Renal cortex interstitium (tissue), 11 donors: ENCODE data around the gene BRF1. TPM values are rescaled to one million over a fixed set of nuclear protein-coding genes. Genes with fewer than 3 reads are reported as not detected.
"Not testable (repeated sequence)": the region's sequence is repeated elsewhere in the genome, so short reads cannot be mapped to it uniquely, and the experiment has no call there.

ENCODE experiments used
- DNase-seq, 11 donors: peaks; one replicate each; pipeline ENCODE4 v3.0.0-alpha.2; 2013; ENCODE audit warnings: low read depth in 9 of 11, low spot score in 4 of 11; ENCODE audit errors: extremely low read depth in 1 of 11
- polyA plus RNA-seq, 3 donors: library from polyadenylated mRNA; unstranded; fragments of 120-200 nt; gene quantifications; one replicate each; pipeline ENCODE4 v1.2.1, GENCODE V29; 2013; ENCODE audit not compliant: insufficient read length in 3 of 3

Gene BRF1
- polyA plus RNA-seq, 3 donors = 24.8 to 40.0 (median 36.0) TPM

- DNase-seq = not testable (repeated sequence)
These were observed 23.4 kb downstream of the BRF1 start for GRCh38 chr14:105277448-105277847.

- no peak for DNase-seq
These were observed 25.4 kb downstream of the BRF1 start for GRCh38 chr14:105275267-105275946.

GRCh38 chr14:105274637-105275036, 26.2 kb downstream of the BRF1 start:
- no peak for DNase-seq

- DNase-seq = peak in 1 of 11 donors; percentile 12
These were observed 27.7 kb downstream of the BRF1 start for GRCh38 chr14:105273062-105273461.

- no peak for DNase-seq
These were observed 28.2 kb downstream of the BRF1 start for GRCh38 chr14:105272623-105273022.

- DNase-seq = no peak
These were observed 29.4 kb downstream of the BRF1 start for GRCh38 chr14:105271224-105271890.

GRCh38 chr14:105269405-105269804, 31.4 kb downstream of the BRF1 start:
- no peak for DNase-seq

- no peak for DNase-seq
These were observed 32.0 kb downstream of the BRF1 start for GRCh38 chr14:105268736-105269354.

- no peak for DNase-seq
These were observed 32.8 kb downstream of the BRF1 start for GRCh38 chr14:105267820-105268548.

GRCh38 chr14:105261781-105262180, 39.0 kb downstream of the BRF1 start:
- DNase-seq = no peak

- DNase-seq = no peak
These were observed 39.8 kb downstream of the BRF1 start for GRCh38 chr14:105260959-105261358.

GRCh38 chr14:105258846-105259245, 42.0 kb downstream of the BRF1 start:
- no peak for DNase-seq

- no peak for DNase-seq
These were observed 43.3 kb downstream of the BRF1 start for GRCh38 chr14:105257464-105257863.

GRCh38 chr14:105256292-105256960, 44.4 kb downstream of the BRF1 start:
- DNase-seq = no peak

- no peak for DNase-seq
These were observed 45.7 kb downstream of the BRF1 start for GRCh38 chr14:105255021-105255507.

- no peak for DNase-seq
These were observed 47.5 kb downstream of the BRF1 start for GRCh38 chr14:105253329-105253682.

- no peak for DNase-seq
These were observed 48.1 kb downstream of the BRF1 start for GRCh38 chr14:105252552-105253328.

GRCh38 chr14:105251920-105252319, 48.9 kb downstream of the BRF1 start:
- no peak for DNase-seq
